Activated CD8-positive, alpha-beta memory T cell treated with anti-CD3 and anti-CD28 coated beads, Interleukin-2, amount 50 U/mL, for 4 hours (primary cell): ENCODE measurements around the gene DPRX.
"Not testable (repeated sequence)": the region's sequence is repeated elsewhere in the genome, so short reads cannot be mapped to it uniquely, and the experiment has no call there.

Source experiments
- DNase-seq: peaks from one replicate; pipeline ENCODE4 v3.0.0-alpha.2; 2020

The DPRX gene

GRCh38 chr19:53647350-53647749, 15.6 kb downstream of the DPRX start:
- DNase-seq, result no peak

GRCh38 chr19:53647792-53648191, 16.0 kb downstream of the DPRX start:
- no peak for DNase-seq

- no peak for DNase-seq
Observed at GRCh38 chr19:53649746-53650593, 18.2 kb downstream of the DPRX start.

- DNase-seq, result no peak
Observed at GRCh38 chr19:53652476-53652875, 20.7 kb downstream of the DPRX start.

- DNase-seq, result no peak
Observed at GRCh38 chr19:53655042-53655665, 23.4 kb downstream of the DPRX start.

- no peak for DNase-seq
Observed at GRCh38 chr19:53657330-53657729, 25.5 kb downstream of the DPRX start.

- no peak for DNase-seq
Observed at GRCh38 chr19:53657778-53658177, 26.0 kb downstream of the DPRX start.

- no peak for DNase-seq
Observed at GRCh38 chr19:53659292-53659691, 27.5 kb downstream of the DPRX start.

GRCh38 chr19:53660584-53660983, 28.8 kb downstream of the DPRX start:
- DNase-seq, result no peak

- no peak for DNase-seq
Observed at GRCh38 chr19:53662209-53662608, 30.4 kb downstream of the DPRX start.

GRCh38 chr19:53664152-53664551, 32.4 kb downstream of the DPRX start:
- DNase-seq, result no peak

GRCh38 chr19:53664760-53665159, 33.0 kb downstream of the DPRX start:
- no peak for DNase-seq

GRCh38 chr19:53666331-53666730, 34.5 kb downstream of the DPRX start:
- DNase-seq, result not testable (repeated sequence)

- DNase-seq, result not testable (repeated sequence)
Observed at GRCh38 chr19:53668804-53669203, 37.0 kb downstream of the DPRX start.

- DNase-seq, result no peak
Observed at GRCh38 chr19:53670345-53670744, 38.5 kb downstream of the DPRX start.

GRCh38 chr19:53671663-53672062, 39.9 kb downstream of the DPRX start:
- no peak for DNase-seq
